Measurements from ENCODE around the gene CNPY1.

The CNPY1 gene

GRCh38 chr7:155458111-155458877, 88.1 kb downstream of the CNPY1 start, which contains the start of gene EN2:
Gene EN2 (plus strand): TSS chr7:155458129. CDS start chr7:155458378, 249 bp downstream.
- Mint-ChIP-seq H3K4me3 (peak within 1 kb of the TSS; percentile 49), H3K36me3 (ENCODE audit: low read depth) (no peaks in the 10 kb centered on the region), H3K27me3 (ENCODE audit: low read depth) (peaks cover 78% of the 10 kb centered on the region), H3K4me1 (ENCODE audit: low read depth) (peaks cover 9% of the 10 kb centered on the region), H3K9me3 (no peaks in the 10 kb centered on the region), H3K27ac (peak within 1 kb of the TSS; percentile 80)
- no peak for DNase-seq (ENCODE audit: low spot score)

- no peak for DNase-seq (ENCODE audit: low spot score)
- no peak overlapping the region for H3K27ac Mint-ChIP-seq
- no peaks in the 10 kb centered on the region for H3K36me3 Mint-ChIP-seq (ENCODE audit: low read depth)
- no peak overlapping the region for H3K4me3 Mint-ChIP-seq
- peaks cover 9% of the 10 kb centered on the region for H3K4me1 Mint-ChIP-seq (ENCODE audit: low read depth)
- peaks cover 78% of the 10 kb centered on the region for H3K27me3 Mint-ChIP-seq (ENCODE audit: low read depth)
- H3K9me3 Mint-ChIP-seq: no peaks in the 10 kb centered on the region
These were observed 88.7 kb downstream of the CNPY1 start for GRCh38 chr7:155457544-155458110.

GRCh38 chr7:155456738-155457543, 89.4 kb downstream of the CNPY1 start:
- Mint-ChIP-seq H3K27me3 (ENCODE audit: low read depth) (peaks cover 77% of the 10 kb centered on the region), H3K4me3 (peak overlapping the region; percentile 49), H3K9me3 (no peaks in the 10 kb centered on the region), H3K4me1 (ENCODE audit: low read depth) (peaks cover 9% of the 10 kb centered on the region), H3K36me3 (ENCODE audit: low read depth) (no peaks in the 10 kb centered on the region), H3K27ac (peak overlapping the region; percentile 80)
- peak; percentile 23 for DNase-seq (ENCODE audit: low spot score)

DNA sequence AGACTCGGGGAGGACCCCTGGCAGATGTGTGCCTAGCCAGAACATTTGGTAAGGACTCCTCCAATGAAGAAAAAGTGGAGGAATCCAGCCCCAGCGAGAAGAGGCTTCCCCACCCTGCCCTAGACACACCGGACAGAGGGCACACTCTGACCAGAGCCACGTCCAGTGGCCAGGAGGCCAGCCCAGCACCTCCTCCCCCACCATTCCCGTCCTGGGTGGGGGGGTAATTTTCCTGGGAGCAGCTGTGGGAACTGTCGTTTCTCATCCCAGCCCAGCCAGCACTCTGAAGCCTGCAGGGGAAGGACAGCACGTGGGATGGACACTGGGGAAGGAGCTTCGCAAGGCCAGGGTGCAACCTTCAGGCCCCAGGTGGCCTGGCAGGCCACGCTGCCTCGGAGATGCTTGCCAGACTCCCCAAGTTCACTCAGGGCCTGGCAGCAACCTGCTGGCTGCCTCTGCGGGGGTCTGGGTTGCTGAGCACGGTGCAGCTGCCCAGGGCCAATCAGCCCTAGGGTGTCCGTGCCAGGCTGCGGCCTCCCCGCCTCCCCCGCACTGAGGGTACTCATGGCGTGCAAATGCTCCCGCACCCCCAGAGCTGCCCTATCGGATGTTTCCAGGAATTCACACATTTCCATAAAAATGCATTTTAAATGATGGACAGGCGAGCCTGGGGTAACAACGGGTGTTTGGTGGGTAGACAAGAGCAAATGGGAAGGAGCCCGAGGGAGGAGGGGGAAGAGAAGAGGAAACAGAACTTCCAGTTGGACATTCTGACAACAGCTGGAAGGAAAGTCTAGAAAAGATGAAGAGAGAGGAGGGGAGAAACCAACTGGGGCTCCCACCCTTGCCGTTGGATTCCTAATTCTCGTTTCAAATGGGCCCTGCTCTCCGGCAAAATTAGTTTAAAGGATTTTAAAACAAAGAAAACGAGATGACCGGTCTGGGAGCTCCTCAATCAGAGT, 90.3 kb downstream of the CNPY1 start:
- DNase-seq (ENCODE audit: low spot score): no peak
- H3K9me3 Mint-ChIP-seq: no peaks in the 10 kb centered on the region
- H3K4me3 Mint-ChIP-seq: peak overlapping the region; percentile 39
- H3K27me3 Mint-ChIP-seq (ENCODE audit: low read depth): peaks cover 77% of the 10 kb centered on the region
- H3K36me3 Mint-ChIP-seq (ENCODE audit: low read depth): no peaks in the 10 kb centered on the region
- peaks cover 9% of the 10 kb centered on the region for H3K4me1 Mint-ChIP-seq (ENCODE audit: low read depth)
- peak overlapping the region; percentile 68 for H3K27ac Mint-ChIP-seq

DNA sequence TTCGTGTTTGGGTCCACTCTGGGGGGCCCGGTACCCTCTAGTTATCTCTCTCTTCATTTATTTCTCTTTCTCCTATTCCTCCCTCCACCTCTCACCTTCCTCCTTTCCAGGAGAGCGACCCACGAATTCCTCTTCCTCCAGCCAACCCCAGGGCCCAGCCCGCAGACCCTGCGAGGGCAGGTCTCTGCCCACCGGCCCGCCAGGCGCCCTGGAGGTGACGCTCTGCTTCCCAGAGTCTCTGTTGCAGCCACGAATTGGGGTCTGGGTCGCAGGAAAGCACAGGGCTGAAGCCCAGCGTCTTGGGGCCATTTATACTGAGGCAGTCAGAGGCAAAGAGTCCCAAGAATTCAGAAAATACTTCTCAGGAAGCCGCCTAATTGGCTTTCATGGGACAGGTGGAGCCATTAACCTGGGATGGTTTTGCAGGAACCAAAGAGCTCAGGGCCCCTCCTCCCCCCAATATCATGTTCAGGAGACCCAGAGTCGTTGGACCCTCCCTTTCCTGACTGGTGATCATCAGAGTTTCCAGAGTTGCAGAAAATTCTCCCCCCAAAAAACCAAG, 91.1 kb downstream of the CNPY1 start:
- H3K9me3 Mint-ChIP-seq: no peaks in the 10 kb centered on the region
- peaks cover 9% of the 10 kb centered on the region for H3K4me1 Mint-ChIP-seq (ENCODE audit: low read depth)
- peak overlapping the region; percentile 55 for H3K27ac Mint-ChIP-seq
- no peak overlapping the region for H3K4me3 Mint-ChIP-seq
- no peaks in the 10 kb centered on the region for H3K36me3 Mint-ChIP-seq (ENCODE audit: low read depth)
- H3K27me3 Mint-ChIP-seq (ENCODE audit: low read depth): peaks cover 74% of the 10 kb centered on the region
- no peak for DNase-seq (ENCODE audit: low spot score)

DNA sequence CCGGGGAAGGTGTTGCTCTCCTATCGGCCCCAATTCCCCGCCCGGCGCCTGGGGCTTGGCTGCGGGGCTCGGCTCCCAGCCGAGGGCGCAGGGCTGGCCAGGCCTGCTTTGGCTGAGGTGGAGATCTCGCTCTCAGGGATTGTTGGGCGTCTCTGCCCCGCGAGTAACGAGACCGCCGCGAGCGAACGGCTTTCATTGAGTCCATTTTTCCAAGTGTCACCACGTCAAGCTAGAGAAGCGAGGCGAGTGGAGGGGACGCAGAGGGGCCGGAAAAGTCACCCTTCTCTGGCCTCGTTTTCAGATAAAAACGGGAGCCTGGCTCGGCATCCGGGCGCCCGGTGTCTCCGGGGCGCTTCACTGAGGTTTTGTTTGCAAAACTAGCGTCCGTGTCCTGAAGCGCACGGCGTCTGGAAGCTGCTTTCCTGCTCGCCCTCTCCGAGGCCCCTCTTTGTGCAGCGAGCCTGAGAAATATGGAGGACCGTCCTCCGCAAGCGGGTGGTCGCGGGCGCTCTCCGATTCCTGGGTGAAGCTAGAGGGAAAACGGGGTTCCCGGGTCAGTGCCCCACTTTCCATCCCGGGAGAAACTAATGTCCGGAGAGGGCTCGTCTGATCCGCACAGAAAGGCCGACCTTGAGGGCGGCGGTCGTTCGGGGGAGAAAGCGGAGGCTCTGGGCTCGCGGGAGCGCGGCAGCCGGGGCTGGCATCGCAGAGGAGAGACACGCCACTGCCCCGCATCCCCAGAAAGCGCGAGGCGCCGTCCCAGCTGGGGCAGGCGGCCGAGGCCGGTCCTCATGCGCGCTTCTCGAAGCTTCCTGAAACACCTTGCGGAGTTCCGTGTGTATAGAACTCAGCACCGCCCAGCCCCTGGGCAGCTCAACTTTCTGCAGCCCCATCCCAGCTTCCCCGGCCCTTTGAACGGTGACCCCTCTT, 91.9 kb downstream of the CNPY1 start:
- DNase-seq (ENCODE audit: low spot score): no peak
- Mint-ChIP-seq H3K27me3 (ENCODE audit: low read depth) (peaks cover 70% of the 10 kb centered on the region), H3K4me1 (ENCODE audit: low read depth) (peaks cover 8% of the 10 kb centered on the region), H3K4me3 (no peak overlapping the region), H3K27ac (peak overlapping the region; percentile 55), H3K9me3 (no peaks in the 10 kb centered on the region), H3K36me3 (ENCODE audit: low read depth) (no peaks in the 10 kb centered on the region)

DNA sequence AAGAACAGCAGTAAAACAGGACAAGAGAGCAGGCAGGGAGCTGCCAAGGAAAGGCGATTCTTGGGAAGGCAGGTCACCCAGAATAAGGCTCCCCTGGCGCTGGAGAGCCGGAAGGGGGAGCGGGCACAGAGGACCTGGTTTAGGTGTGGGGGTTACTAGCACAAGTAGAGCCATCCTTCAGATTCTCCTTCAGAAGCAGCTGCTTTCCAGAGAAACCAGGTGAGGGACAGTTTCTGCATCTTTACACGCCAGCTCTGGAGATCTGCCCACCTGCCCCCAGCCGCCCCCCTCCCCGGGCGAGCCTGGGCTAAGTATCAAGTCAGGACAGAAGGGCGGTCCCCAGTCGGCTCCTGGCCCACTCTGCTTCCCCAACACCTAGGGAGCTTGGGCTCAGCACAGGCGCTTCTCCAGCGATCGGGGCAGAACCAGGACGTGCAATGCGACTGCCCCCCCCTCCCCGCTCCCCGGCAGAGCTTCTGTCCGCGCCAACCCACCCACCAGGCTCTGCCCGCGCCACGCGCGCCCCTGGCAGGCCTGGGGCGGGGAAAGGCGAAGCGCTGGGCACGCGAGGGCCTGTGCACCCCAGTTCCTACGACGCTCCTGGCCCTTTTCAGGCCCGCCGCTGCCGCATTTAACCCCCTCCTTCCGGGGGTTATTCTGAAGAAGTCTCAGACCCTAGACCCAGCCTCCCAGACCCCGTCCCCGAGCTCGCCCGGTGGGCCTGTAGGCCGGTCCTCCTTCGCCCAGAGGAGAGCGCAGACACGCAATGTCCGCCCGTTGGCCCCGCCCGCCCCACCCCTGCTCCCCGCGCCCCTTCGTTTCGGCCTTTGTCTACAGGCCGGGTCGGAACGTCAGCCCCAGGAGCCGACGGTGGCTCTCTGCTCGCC, 92.8 kb downstream of the CNPY1 start:
- Mint-ChIP-seq H3K36me3 (ENCODE audit: low read depth) (no peaks in the 10 kb centered on the region), H3K9me3 (no peaks in the 10 kb centered on the region), H3K27ac (no peak overlapping the region)

GRCh38 chr7:155452505-155453295, 93.7 kb downstream of the CNPY1 start:
- H3K4me3 Mint-ChIP-seq: no peak overlapping the region
- no peaks in the 10 kb centered on the region for H3K36me3 Mint-ChIP-seq (ENCODE audit: low read depth)
- H3K4me1 Mint-ChIP-seq (ENCODE audit: low read depth): peaks cover 4% of the 10 kb centered on the region
- DNase-seq (ENCODE audit: low spot score): no peak
- peaks cover 78% of the 10 kb centered on the region for H3K27me3 Mint-ChIP-seq (ENCODE audit: low read depth)
- H3K27ac Mint-ChIP-seq: no peak overlapping the region
- H3K9me3 Mint-ChIP-seq: no peaks in the 10 kb centered on the region

More for the DNA sequence above, 92.8 kb downstream of the CNPY1 start:
- no peak for DNase-seq (ENCODE audit: low spot score)
- Mint-ChIP-seq H3K4me1 (ENCODE audit: low read depth) (peaks cover 4% of the 10 kb centered on the region), H3K27me3 (ENCODE audit: low read depth) (peaks cover 73% of the 10 kb centered on the region), H3K4me3 (no peak overlapping the region)

GRCh38 chr7:155451840-155452239, 94.5 kb downstream of the CNPY1 start:
- H3K4me3 Mint-ChIP-seq: no peak overlapping the region
- no peak for DNase-seq (ENCODE audit: low spot score)
- peaks cover 4% of the 10 kb centered on the region for H3K4me1 Mint-ChIP-seq (ENCODE audit: low read depth)
- H3K27ac Mint-ChIP-seq: no peak overlapping the region
- H3K9me3 Mint-ChIP-seq: no peaks in the 10 kb centered on the region
- no peaks in the 10 kb centered on the region for H3K36me3 Mint-ChIP-seq (ENCODE audit: low read depth)
- peaks cover 83% of the 10 kb centered on the region for H3K27me3 Mint-ChIP-seq (ENCODE audit: low read depth)
